ENCODE results near the gene MTF1.

- TF ChIP-seq CTCF (IDR thresholded peaks at IDR 0.05) (no peak), POLR2A (IDR thresholded peaks at IDR 0.05; ENCODE audit: low read depth) (no peak), POLR2AphosphoS5 (IDR thresholded peaks at IDR 0.05) (no peak)
Measured at GRCh38 chr1:37902983-37903382, 43.6 kb upstream of the MTF1 start.

Measured in esophagus muscularis mucosa (tissue), 3 donors.